ENCODE measurements around the gene ZNF594.
"Not testable (repeated sequence)": the region's sequence is repeated elsewhere in the genome, so short reads cannot be mapped to it uniquely, and the experiment has no call there.

GRCh38 chr17:5142877-5143276 lies 48.8 kb downstream of the ZNF594 start:
- TF ChIP-seq CTCF, POLR2A (IDR thresholded peaks at IDR 0.05): not testable (repeated sequence)

Measured in tibial nerve (tissue), 3 donors.